SIG-M5 treated with dmso at 0.1 percent for 504 hours (cell line): ENCODE results near the gene WRNIP1.
"Not testable (repeated sequence)": the region's sequence is repeated elsewhere in the genome, so short reads cannot be mapped to it uniquely, and the experiment has no call there.

ENCODE experiments used
- DNase-seq: peaks from one replicate; lab custom pipeline; 2025; ENCODE audit not compliant: unreplicated experiment; lab: John Stamatoyannopoulos, UW

WRNIP1 gene

GRCh38 chr6:2760882-2761842, 4.0 kb upstream of the WRNIP1 start:
- DNase-seq: peak; percentile 51

- not testable (repeated sequence) for DNase-seq
Observed at GRCh38 chr6:2762868-2763267, 2.3 kb upstream of the WRNIP1 start.

GRCh38 chr6:2763345-2763841, 1.8 kb upstream of the WRNIP1 start:
- no peak for DNase-seq

- no peak for DNase-seq
Observed at GRCh38 chr6:2763876-2764540, 1.2 kb upstream of the WRNIP1 start.

GRCh38 chr6:2764610-2765165, 505 bp upstream of the WRNIP1 start:
- DNase-seq: peak; percentile 64

GRCh38 chr6:2765896-2766766, 938 bp downstream of the WRNIP1 start:
- peak; percentile 25 for DNase-seq

- no peak for DNase-seq
Observed at GRCh38 chr6:2766767-2767656, 1.8 kb downstream of the WRNIP1 start.

GRCh38 chr6:2767657-2768524, 2.7 kb downstream of the WRNIP1 start:
- DNase-seq: no peak

GRCh38 chr6:2768696-2769095, 3.5 kb downstream of the WRNIP1 start:
- DNase-seq: no peak

- DNase-seq: no peak
Observed at GRCh38 chr6:2770171-2770570, 5.0 kb downstream of the WRNIP1 start.

GRCh38 chr6:2771079-2771478, 5.9 kb downstream of the WRNIP1 start:
- no peak for DNase-seq

- DNase-seq: no peak
Observed at GRCh38 chr6:2772840-2773239, 7.6 kb downstream of the WRNIP1 start.

- no peak for DNase-seq
Observed at GRCh38 chr6:2773449-2773848, 8.3 kb downstream of the WRNIP1 start.

GRCh38 chr6:2775003-2775402, 9.8 kb downstream of the WRNIP1 start:
- no peak for DNase-seq

GRCh38 chr6:2777249-2777648, 12.1 kb downstream of the WRNIP1 start:
- no peak for DNase-seq

GRCh38 chr6:2780102-2780737, 15.0 kb downstream of the WRNIP1 start:
- DNase-seq: no peak

GRCh38 chr6:2781685-2782355, 16.6 kb downstream of the WRNIP1 start:
- no peak for DNase-seq

- DNase-seq: no peak
Observed at GRCh38 chr6:2782356-2782708, 17.1 kb downstream of the WRNIP1 start.
